SK-N-SH (cell line): ENCODE measurements around the gene AARS2. TPM values are rescaled to one million over a fixed set of nuclear protein-coding genes. Genes with fewer than 3 reads are reported as not detected.

Experiments used
- CTCF ChIA-PET: fragments of 300-600, 350-600 bp; formaldehyde crosslinking; extraction: SDS; loops from one replicate; lab custom pipeline; 2021; lab: Yijun Ruan, JAX
- POLR2A ChIA-PET: fragments of 350-600 bp; sonication (Branson Sonifier 250); formaldehyde crosslinking; extraction: SDS; loops from one replicate; lab custom pipeline; 2020; ENCODE audit warnings: antibody characterized with exemption, inconsistent platforms; lab: Yijun Ruan, JAX
- DNase-seq: peaks from one replicate; pipeline ENCODE4 v3.0.0; 2012
- H2AFZ ChIP-seq: fragments of 200-600 bp; sonication (generic); 2 replicates; pipeline ENCODE4 v1.8.1; 2016; ENCODE audit warnings: antibody characterized with exemption, mild to moderate bottlenecking, low read depth
- H3F3A ChIP-seq: fragments of 200-600 bp; sonication (generic); replicated peaks from 2 replicates; pipeline ENCODE3; 2016; ENCODE audit warnings: antibody characterized with exemption, mild to moderate bottlenecking; ENCODE audit not compliant: insufficient read depth
- H3K27ac ChIP-seq, 2 experiments: fragments of 200-500 bp in 1 of 2; fragments of 200-600 bp in 1 of 2; sonication (Bioruptor generic) in 1 of 2; sonication (generic), shearing (Covaris generic) in 1 of 2; 2 replicates each; pipeline versions ENCODE4 v1.5.1 to v1.6.1; 2014 to 2016; ENCODE audit warnings: low read depth in 2 of 2, inconsistent platforms in 1 of 2, low read length in 1 of 2, mild to moderate bottlenecking in 1 of 2, mixed read lengths in 1 of 2
- H3K27me3 ChIP-seq: fragments of 200-600 bp; sonication (generic), shearing (Covaris generic); 2 replicates; pipeline ENCODE4 v1.6.1; 2016; ENCODE audit warnings: mixed run types; ENCODE audit not compliant: insufficient read depth
- H3K36me3 ChIP-seq, 2 experiments: fragments of 200-500 bp in 1 of 2; fragments of 200-600 bp in 1 of 2; sonication (Bioruptor generic) in 1 of 2; sonication (generic) in 1 of 2; replicated peaks in 1 of 2; 2 replicates each; pipeline versions ENCODE3 to v1.5.1; 2014 to 2016; ENCODE audit warnings: low read length in 1 of 2, mild to moderate bottlenecking in 1 of 2; ENCODE audit not compliant: insufficient read depth in 2 of 2, control insufficient read depth in 1 of 2
- H3K4me1 ChIP-seq, 2 experiments: fragments of 200-500 bp in 1 of 2; fragments of 200-600 bp in 1 of 2; sonication (Bioruptor generic) in 1 of 2; sonication (generic), shearing (Covaris generic) in 1 of 2; 2 replicates each; pipeline versions ENCODE4 v1.5.1 to v1.6.1; 2014 to 2016; ENCODE audit warnings: low read depth in 1 of 2, low read length in 1 of 2, mixed run types in 1 of 2; ENCODE audit not compliant: insufficient read depth in 2 of 2, control insufficient read depth in 1 of 2
- H3K4me2 ChIP-seq: fragments of 200-600 bp; sonication (generic), shearing (Covaris generic); 2 replicates; pipeline ENCODE4 v1.6.1; 2017; ENCODE audit warnings: mixed run types
- H3K4me3 ChIP-seq, 2 experiments: fragments of 200-500 bp in 1 of 2; fragments of 200-600 bp in 1 of 2; sonication (Bioruptor generic) in 1 of 2; sonication (generic), shearing (Covaris generic) in 1 of 2; 2 replicates each; pipeline versions ENCODE4 v1.5.1 to v1.8.1; 2014 to 2016; ENCODE audit warnings: low read depth in 2 of 2, inconsistent platforms in 1 of 2, low read length in 1 of 2, mild to moderate bottlenecking in 1 of 2, mixed read lengths in 1 of 2, moderate library complexity in 1 of 2
- H3K79me2 ChIP-seq: fragments of 200-600 bp; sonication (generic); 2 replicates; pipeline ENCODE4 v1.8.1; 2017; ENCODE audit warnings: mild to moderate bottlenecking; ENCODE audit not compliant: insufficient read depth
- H3K9ac ChIP-seq: fragments of 200-600 bp; sonication (generic); 2 replicates; pipeline ENCODE4 v1.6.1; 2017; ENCODE audit warnings: mixed run types
- H3K9me2 ChIP-seq: fragments of 200-600 bp; sonication (generic); 2 replicates; pipeline ENCODE4 v1.6.1; 2017; ENCODE audit warnings: mixed run types
- H3K9me3 ChIP-seq: fragments of 200-600 bp; sonication (generic); 2 replicates; pipeline ENCODE4 v1.6.1; 2017; ENCODE audit warnings: mixed run types, mild to moderate bottlenecking, moderate library complexity
- H4K20me1 ChIP-seq: fragments of 200-600 bp; sonication (generic); 2 replicates; pipeline ENCODE4 v1.6.1; 2017; ENCODE audit warnings: mild to moderate bottlenecking, mixed run types; ENCODE audit not compliant: insufficient read depth
- ELF1 ChIP-seq: IDR thresholded peaks from 2 replicates; pipeline ENCODE4 v1.4.0; 2012
- JUND ChIP-seq: IDR thresholded peaks from 2 replicates; pipeline ENCODE4 v1.4.0; 2012
- RAD21 ChIP-seq: IDR thresholded peaks from 2 replicates; pipeline ENCODE4 v1.6.1; 2012; ENCODE audit warnings: mild to moderate bottlenecking, low read length
- RXRA ChIP-seq: IDR thresholded peaks from 2 replicates; pipeline ENCODE4 v1.4.0; 2012; ENCODE audit warnings: low read depth, mild to moderate bottlenecking, borderline replicate concordance
- SIN3A ChIP-seq: IDR thresholded peaks from 2 replicates; pipeline ENCODE4 v1.6.1; 2012; ENCODE audit warnings: low read depth, mild to moderate bottlenecking, low read length, moderate library complexity, borderline replicate concordance
- TEAD4 ChIP-seq: IDR thresholded peaks from 2 replicates; pipeline ENCODE4 v1.4.0; 2012; ENCODE audit warnings: mild to moderate bottlenecking, borderline replicate concordance; ENCODE audit not compliant: insufficient read depth
- WGBS: methylation state at CpG from one replicate; pipeline ENCODE4 v1.1.6; 2017; ENCODE audit warnings: low lambda C conversion rate; 5-methylcytosine and 5-hydroxymethylcytosine counted together
- polyA plus RNA-seq, 3 experiments: library from polyadenylated mRNA; depleted of rRNA; stranded (reverse); fragments of >200 nt; gene quantifications; 2 replicates each; pipeline ENCODE4 v1.2.3, GENCODE V29; 2012
- TF ChIP-seq, protein P1 (sequence below): IDR thresholded peaks from 2 replicates; pipeline ENCODE4 v1.6.1; 2012; ENCODE audit warnings: mild to moderate bottlenecking, low read depth, low read length, moderate library complexity
- TF ChIP-seq, protein P2 (sequence below): IDR thresholded peaks from 2 replicates; pipeline ENCODE4 v1.4.0; 2012; ENCODE audit warnings: low read depth

AARS2 gene
- polyA plus RNA-seq, 1 of the 3 experiments (the other 2 are of a cell fraction), result 9.5 TPM

DNA sequence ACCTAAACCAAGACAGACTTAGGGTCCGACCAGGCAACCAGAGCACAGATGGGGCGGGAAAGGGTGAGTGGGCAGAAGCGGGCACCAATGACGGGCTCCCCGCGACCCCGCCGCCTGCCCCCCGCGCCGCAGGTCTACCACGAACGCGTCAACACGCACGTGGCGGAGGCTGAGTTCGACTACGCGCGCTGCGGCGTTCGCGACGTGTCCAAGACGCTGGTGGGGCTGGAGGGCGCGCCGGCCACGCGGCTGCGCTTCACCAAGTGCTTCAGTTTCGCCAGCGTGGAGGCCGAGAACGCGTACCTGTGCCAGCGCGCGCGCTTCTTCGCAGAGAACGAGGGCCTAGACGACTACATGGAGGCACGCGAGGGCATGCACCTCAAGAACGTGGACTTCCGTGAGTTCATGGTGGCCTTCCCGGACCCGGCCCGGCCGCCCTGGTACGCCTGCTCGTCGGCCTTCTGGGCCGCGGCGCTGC is 37.8 kb downstream of the AARS2 start:
- H3K9me2 ChIP-seq, result no peaks in the 10 kb centered on the region
- ChIA-PET POLR2A (no interaction called here), CTCF (no interaction called here)
- peak; percentile 16 for DNase-seq
- H3K9me3 ChIP-seq, result no peaks in the 10 kb centered on the region
- H3K4me2 ChIP-seq, result no peak overlapping the region
- TF ChIP-seq, protein P1, sequence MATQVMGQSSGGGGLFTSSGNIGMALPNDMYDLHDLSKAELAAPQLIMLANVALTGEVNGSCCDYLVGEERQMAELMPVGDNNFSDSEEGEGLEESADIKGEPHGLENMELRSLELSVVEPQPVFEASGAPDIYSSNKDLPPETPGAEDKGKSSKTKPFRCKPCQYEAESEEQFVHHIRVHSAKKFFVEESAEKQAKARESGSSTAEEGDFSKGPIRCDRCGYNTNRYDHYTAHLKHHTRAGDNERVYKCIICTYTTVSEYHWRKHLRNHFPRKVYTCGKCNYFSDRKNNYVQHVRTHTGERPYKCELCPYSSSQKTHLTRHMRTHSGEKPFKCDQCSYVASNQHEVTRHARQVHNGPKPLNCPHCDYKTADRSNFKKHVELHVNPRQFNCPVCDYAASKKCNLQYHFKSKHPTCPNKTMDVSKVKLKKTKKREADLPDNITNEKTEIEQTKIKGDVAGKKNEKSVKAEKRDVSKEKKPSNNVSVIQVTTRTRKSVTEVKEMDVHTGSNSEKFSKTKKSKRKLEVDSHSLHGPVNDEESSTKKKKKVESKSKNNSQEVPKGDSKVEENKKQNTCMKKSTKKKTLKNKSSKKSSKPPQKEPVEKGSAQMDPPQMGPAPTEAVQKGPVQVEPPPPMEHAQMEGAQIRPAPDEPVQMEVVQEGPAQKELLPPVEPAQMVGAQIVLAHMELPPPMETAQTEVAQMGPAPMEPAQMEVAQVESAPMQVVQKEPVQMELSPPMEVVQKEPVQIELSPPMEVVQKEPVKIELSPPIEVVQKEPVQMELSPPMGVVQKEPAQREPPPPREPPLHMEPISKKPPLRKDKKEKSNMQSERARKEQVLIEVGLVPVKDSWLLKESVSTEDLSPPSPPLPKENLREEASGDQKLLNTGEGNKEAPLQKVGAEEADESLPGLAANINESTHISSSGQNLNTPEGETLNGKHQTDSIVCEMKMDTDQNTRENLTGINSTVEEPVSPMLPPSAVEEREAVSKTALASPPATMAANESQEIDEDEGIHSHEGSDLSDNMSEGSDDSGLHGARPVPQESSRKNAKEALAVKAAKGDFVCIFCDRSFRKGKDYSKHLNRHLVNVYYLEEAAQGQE, result no peak
- TF ChIP-seq RAD21 (no peak), JUND (no peak)
- 94% methylated on average over 33 of the region's 59 CpGs for WGBS
- 0 out of 2 replicates have a peak, but pooled peaks cover 15% of the 10 kb centered on the region for H3K27me3 ChIP-seq
- no peaks in the 10 kb centered on the region for H3K36me3 ChIP-seq
- H3K79me2 ChIP-seq, result no peaks in the 10 kb centered on the region
- H3F3A ChIP-seq, result no peaks in the 10 kb centered on the region
- H3K4me3 ChIP-seq, result no peak overlapping the region
- peaks cover 0 to 12% of the 10 kb centered on the region in 2 experiments; a peak in 1 of 4 replicates for H3K4me1 ChIP-seq
- no peak overlapping the region for H3K9ac ChIP-seq
- H2AFZ ChIP-seq, result no peak overlapping the region
- no peak overlapping the region for H3K27ac ChIP-seq
- H4K20me1 ChIP-seq, result no peaks in the 10 kb centered on the region

DNA sequence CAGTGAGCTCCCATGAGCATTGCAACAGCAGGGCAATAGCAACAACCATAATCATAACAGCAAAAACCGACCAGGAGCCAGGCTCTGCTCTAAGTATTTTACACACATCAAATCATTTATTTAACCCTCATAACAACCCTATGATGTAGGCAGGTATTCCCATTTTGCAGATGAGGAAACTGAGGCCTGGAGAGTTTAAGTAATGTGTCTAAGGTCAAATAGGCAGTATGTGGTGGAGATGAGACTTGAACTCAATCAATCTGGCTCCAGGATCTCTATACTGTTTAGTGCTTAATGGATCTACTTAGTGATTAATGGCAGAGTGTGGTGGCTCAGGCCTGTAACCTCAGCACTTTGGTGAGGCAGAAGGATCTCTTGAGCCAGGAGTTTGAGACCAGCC is 39.5 kb downstream of the AARS2 start:
- H3F3A ChIP-seq, result peaks cover 7% of the 10 kb centered on the region
- no peak overlapping the region for H2AFZ ChIP-seq
- CTCF ChIA-PET, result interaction anchor here (1.6 to 1.8 kb wide), 2 partner anchors 31 to 39 kb away, joined by 4 to 9 read pairs; partner anchors contain the start of gene AARS2
- POLR2A ChIA-PET, result no interaction called here
- peaks cover 31% of the 10 kb centered on the region for H3K27me3 ChIP-seq
- 0% methylated on average over 1 of the region's 1 CpG for WGBS
- H3K27ac ChIP-seq, result no peak overlapping the region
- H3K36me3 ChIP-seq, result no peaks in the 10 kb centered on the region
- H3K9me2 ChIP-seq, result no peaks in the 10 kb centered on the region
- H3K4me2 ChIP-seq, result no peak overlapping the region
- H3K4me3 ChIP-seq, result no peak overlapping the region
- TF ChIP-seq SIN3A (no peak), TEAD4 (no peak), RXRA (no peak), ELF1 (no peak), RAD21 (no peak)
- TF ChIP-seq, protein P2, sequence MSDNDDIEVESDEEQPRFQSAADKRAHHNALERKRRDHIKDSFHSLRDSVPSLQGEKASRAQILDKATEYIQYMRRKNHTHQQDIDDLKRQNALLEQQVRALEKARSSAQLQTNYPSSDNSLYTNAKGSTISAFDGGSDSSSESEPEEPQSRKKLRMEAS, result no peak
- DNase-seq, result no peak
- H3K9me3 ChIP-seq, result no peaks in the 10 kb centered on the region
- no peak overlapping the region for H3K9ac ChIP-seq
- H3K79me2 ChIP-seq, result no peaks in the 10 kb centered on the region
- peaks cover 0 to 15% of the 10 kb centered on the region in 2 experiments; a peak in 1 of 4 replicates for H3K4me1 ChIP-seq
- H4K20me1 ChIP-seq, result no peaks in the 10 kb centered on the region
